Measurements from ENCODE around the gene ANKRD53. TPM values are rescaled to one million over a fixed set of nuclear protein-coding genes. Genes with fewer than 3 reads are reported as not detected.

The ANKRD53 gene
- total RNA-seq, 4 donors from 2014 or later = 2.9 to 5.5 TPM; not detected in 2

DNA sequence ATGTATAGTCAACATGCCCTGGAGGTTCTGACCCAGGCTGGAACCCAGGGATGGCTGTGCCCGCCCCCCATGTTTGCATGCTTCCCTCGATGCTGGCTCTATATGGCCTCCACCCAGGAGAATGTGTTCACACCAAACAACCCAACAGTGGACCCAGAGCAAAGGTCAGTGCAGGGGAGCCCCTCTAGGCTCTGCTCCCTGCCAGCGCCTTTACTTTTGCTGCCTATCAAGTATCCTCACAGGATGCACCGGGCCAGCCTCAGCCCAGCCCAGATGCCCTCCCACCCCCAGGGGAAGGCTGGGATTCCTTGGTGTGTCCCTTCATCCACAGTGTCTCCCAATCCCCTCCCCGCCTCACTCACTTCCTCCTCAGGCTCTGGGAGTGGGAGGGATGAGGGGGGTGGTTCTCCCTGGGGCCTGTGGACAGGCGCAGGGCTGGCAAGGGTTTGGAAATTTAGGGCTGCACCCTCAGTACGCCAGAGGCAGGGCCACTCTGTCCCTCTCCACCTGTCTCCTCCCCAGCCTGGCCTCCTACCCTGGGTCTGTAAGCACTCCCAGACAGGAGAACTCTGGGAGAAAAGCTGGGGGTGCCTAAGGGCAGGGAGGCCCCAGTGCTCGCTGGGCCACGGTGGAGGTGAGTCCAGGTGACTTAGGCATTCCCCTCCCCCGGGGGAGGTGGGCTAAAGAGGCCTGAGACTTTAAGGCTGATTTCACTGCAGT, 40.4 kb upstream of the ANKRD53 start:
- DNase-seq (ENCODE audit: low spot score in 2 of 2) = peak in 1 of 2 donors; percentile 58
- Histone ChIP-seq H3K27ac (peak overlapping the region; percentile 42), H3K4me1 (no peaks in the 10 kb centered on the region), H3K36me3 (no peaks in the 10 kb centered on the region), H3K9me3 (no peaks in the 10 kb centered on the region), H3K27me3 (peaks cover 11% of the 10 kb centered on the region), H3K4me3 (peak overlapping the region; percentile 3)
- 45% methylated on average over 8 of the region's 10 CpGs for WGBS
- no peak for TF ChIP-seq POLR2A (IDR thresholded peaks at IDR 0.05)
- TF ChIP-seq, protein P1, sequence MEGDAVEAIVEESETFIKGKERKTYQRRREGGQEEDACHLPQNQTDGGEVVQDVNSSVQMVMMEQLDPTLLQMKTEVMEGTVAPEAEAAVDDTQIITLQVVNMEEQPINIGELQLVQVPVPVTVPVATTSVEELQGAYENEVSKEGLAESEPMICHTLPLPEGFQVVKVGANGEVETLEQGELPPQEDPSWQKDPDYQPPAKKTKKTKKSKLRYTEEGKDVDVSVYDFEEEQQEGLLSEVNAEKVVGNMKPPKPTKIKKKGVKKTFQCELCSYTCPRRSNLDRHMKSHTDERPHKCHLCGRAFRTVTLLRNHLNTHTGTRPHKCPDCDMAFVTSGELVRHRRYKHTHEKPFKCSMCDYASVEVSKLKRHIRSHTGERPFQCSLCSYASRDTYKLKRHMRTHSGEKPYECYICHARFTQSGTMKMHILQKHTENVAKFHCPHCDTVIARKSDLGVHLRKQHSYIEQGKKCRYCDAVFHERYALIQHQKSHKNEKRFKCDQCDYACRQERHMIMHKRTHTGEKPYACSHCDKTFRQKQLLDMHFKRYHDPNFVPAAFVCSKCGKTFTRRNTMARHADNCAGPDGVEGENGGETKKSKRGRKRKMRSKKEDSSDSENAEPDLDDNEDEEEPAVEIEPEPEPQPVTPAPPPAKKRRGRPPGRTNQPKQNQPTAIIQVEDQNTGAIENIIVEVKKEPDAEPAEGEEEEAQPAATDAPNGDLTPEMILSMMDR (IDR thresholded peaks at IDR 0.05) = no peak
- TF ChIP-seq POLR2AphosphoS5 (IDR thresholded peaks at IDR 0.05) = no peak

DNA sequence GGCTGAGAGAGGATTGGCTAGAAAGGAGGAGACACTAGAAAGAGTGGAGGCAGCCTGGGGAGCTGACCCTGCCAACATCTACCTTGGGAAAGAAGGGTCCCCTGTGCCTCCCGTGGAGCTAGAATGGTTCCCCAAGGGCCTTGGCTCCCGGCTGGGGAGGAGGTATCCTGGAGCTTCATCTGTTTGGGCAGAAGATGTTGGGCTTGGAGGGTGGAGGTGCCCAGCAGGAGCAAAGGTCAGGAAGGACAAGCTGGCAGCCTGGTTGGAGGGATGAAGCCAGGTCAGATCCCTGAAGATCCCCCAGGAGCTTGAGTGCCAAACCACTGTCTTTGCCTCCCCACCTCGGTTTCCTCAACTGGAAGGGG, 39.9 kb upstream of the ANKRD53 start:
- Histone ChIP-seq H3K4me1 (no peaks in the 10 kb centered on the region), H3K4me3 (peak overlapping the region; percentile 3), H3K9me3 (no peaks in the 10 kb centered on the region), H3K36me3 (no peaks in the 10 kb centered on the region), H3K27me3 (peaks cover 11% of the 10 kb centered on the region), H3K27ac (peak overlapping the region; percentile 42)
- peak in 1 of 2 donors; percentile 60 for DNase-seq (ENCODE audit: low spot score in 2 of 2)
- no peak for TF ChIP-seq POLR2AphosphoS5 (IDR thresholded peaks at IDR 0.05)
- WGBS = 44% methylated on average over 3 of the region's 3 CpGs

DNA sequence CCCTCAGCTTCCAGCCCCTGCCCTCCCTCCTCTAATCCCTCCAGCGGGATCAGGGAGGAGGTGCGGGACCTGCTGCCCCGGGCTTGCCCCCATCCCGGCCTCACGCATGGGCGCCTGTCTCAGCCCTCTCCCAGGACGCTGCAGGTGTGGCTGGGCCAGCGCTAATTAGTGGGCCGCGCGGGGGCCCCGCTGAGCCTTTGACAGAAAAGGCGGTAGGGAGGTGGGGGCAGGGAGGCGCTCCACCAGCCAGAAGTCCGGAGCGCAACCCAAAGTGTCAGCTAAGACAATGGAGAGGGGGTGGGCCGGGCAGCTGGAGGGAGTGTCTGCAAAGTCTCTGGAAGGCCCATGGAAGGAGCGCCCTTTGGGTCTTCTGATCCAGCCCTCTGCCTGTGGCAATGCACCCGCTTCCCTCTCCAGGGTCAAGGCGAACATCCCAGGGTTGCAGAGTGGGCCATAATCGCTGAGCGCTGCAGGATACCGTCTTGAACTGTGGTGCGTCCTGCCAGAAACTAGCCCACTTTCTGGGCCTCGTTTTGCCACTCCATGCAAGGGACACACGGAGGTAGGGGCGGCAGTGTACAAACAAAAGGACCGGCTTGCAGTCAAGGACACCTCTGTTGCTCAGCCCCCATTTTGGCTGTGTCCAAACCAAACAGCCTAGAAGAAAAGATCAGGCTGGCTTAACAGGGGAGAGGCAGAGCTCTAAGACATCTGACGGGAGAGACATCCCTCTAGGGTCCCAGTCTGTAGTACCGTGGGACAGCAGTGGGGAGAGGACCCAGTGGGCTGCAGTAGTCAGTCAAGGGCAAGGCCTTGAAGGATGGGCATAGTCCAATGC, 39.2 kb upstream of the ANKRD53 start:
- TF ChIP-seq EP300 (IDR thresholded peaks at IDR 0.05) (no peak), POLR2A (IDR thresholded peaks at IDR 0.05) (no peak), POLR2AphosphoS5 (IDR thresholded peaks at IDR 0.05) (no peak)
- TF ChIP-seq, protein P1 (IDR thresholded peaks at IDR 0.05) = no peak
- Histone ChIP-seq H3K9me3 (no peaks in the 10 kb centered on the region), H3K4me3 (peak overlapping the region; percentile 3), H3K27ac (no peak overlapping the region), H3K36me3 (no peaks in the 10 kb centered on the region), H3K27me3 (peaks cover 11% of the 10 kb centered on the region), H3K4me1 (no peaks in the 10 kb centered on the region)
- DNase-seq (ENCODE audit: low spot score in 2 of 2) = peak in 1 of 2 donors; percentile 70
- WGBS = 62% methylated on average over 16 of the region's 30 CpGs

DNA sequence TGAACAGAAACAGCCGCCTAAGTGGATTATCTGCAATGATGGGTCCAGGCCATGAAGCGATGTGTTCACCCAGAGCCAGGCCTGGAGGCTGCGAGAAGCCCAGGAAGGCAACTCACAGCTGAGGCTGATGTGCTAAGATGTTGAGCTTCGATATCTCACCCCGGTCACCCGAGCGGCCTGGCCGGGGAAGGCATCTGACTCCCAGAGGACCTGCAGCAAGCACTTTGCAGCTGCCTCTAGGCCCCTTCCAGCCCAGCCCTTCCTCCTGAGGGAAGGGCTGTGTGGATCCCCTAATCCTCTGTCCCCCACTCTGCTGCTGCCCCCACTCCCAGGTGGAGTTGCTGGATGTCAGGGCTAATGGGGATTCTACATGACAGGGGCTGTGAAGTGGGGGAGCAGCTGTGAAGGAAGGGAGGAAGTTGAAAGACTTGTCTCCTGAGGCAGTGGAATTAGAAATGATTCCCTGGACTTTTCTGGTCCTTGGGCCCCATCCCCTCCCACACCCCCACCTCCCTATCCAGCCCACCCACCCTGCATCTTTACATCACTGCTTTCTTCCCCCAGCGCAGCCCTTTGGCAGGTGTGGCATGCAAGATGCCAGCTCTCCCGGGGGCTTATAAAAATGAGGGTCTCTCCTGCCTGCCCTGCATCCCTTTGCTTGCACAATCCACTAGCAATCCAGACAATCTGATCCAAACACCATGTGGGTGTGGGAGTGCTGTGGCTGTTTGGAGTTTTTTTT, 38.4 kb upstream of the ANKRD53 start:
- H3K27me3 ChIP-seq = peaks cover 11% of the 10 kb centered on the region
- H3K36me3 ChIP-seq = no peaks in the 10 kb centered on the region
- no peaks in the 10 kb centered on the region for H3K9me3 ChIP-seq
- no peak overlapping the region for H3K27ac ChIP-seq
- 69% methylated on average over 5 of the region's 10 CpGs for WGBS
- DNase-seq (ENCODE audit: low spot score in 2 of 2) = peak in 1 of 2 donors; percentile 47
- H3K4me3 ChIP-seq = no peak overlapping the region
- H3K4me1 ChIP-seq = no peaks in the 10 kb centered on the region
- TF ChIP-seq POLR2A (IDR thresholded peaks at IDR 0.05) (no peak), EP300 (IDR thresholded peaks at IDR 0.05) (no peak), POLR2AphosphoS5 (IDR thresholded peaks at IDR 0.05) (no peak)
- TF ChIP-seq, protein P1 (IDR thresholded peaks at IDR 0.05) = no peak

DNA sequence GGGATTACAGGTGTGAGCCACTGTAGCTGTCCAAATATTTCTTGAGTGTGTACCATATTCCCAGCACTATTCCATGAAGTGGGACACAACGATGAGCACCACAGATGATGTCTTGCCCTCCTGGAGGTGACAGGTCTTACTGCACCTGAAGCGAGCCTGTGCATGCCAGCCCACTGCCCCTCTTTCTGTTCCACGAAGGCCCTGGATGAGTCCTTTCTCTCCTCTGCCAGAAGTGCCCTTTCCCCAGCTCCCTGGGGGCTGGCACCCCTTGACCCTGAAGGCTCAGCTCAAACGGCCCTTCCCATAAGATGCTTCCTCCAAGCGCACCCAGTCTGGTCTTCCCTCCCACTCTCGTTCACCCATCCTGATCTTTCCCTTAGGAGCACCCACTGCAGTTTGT, 37.2 kb upstream of the ANKRD53 start:
- Histone ChIP-seq H3K9me3 (no peaks in the 10 kb centered on the region), H3K4me1 (no peaks in the 10 kb centered on the region), H3K36me3 (no peaks in the 10 kb centered on the region), H3K27ac (no peak overlapping the region), H3K27me3 (peaks cover 11% of the 10 kb centered on the region), H3K4me3 (no peak overlapping the region)
- peak in 1 of 2 donors; percentile 67 for DNase-seq (ENCODE audit: low spot score in 2 of 2)
- no peak for TF ChIP-seq POLR2AphosphoS5 (IDR thresholded peaks at IDR 0.05)
- no peak for TF ChIP-seq POLR2A (IDR thresholded peaks at IDR 0.05)
- no peak for TF ChIP-seq EP300 (IDR thresholded peaks at IDR 0.05)
- TF ChIP-seq, protein P1 (IDR thresholded peaks at IDR 0.05) = no peak
- WGBS = 68% methylated on average over 6 of the region's 6 CpGs
